HEK293 (cell line): Measurements from ENCODE around the gene CSDE1.

Source experiments
- CTCF ChIA-PET: fragments of 350-600 bp; formaldehyde crosslinking; extraction: SDS; loops from one replicate; lab custom pipeline; 2021; ENCODE audit warnings: antibody characterized with exemption; lab: Yijun Ruan, JAX
- POLR2A ChIA-PET: fragments of 300-600 bp; formaldehyde crosslinking; extraction: SDS; loops from one replicate; lab custom pipeline; 2020; ENCODE audit warnings: antibody characterized with exemption, inconsistent platforms; lab: Yijun Ruan, JAX
- H3K27ac ChIP-seq: fragments of 200-500 bp; sonication (Bioruptor generic); 2 replicates; pipeline ENCODE4 v1.5.1; 2014; ENCODE audit warnings: low read depth, low read length, control low read depth, inconsistent platforms; ENCODE audit errors: extremely low read depth
- H3K36me3 ChIP-seq, 2 experiments: fragments of 200-500 bp in 1 of 2; sonication (Bioruptor generic) in 1 of 2; 1 replicate in 1 of 2; 2 replicates in 1 of 2; pipeline ENCODE4 v1.5.1; 2014 to 2017; ENCODE audit warnings: inconsistent platforms in 2 of 2, low read length in 2 of 2; ENCODE audit not compliant: control insufficient read depth in 2 of 2, insufficient read depth in 1 of 2
- H3K4me1 ChIP-seq: fragments of 200-500 bp; sonication (Bioruptor generic); 2 replicates; pipeline ENCODE4 v1.5.1; 2014; ENCODE audit warnings: mild to moderate bottlenecking, low read length, inconsistent platforms; ENCODE audit not compliant: control insufficient read depth, insufficient read depth
- H3K4me3 ChIP-seq: 2 replicates; pipeline ENCODE4 v1.5.1; 2011; ENCODE audit warnings: low read depth, mild to moderate bottlenecking, control low read depth, low read length, moderate library complexity
- H3K9me3 ChIP-seq: fragments of 200-500 bp; sonication (Bioruptor generic); 2 replicates; pipeline ENCODE4 v1.5.1; 2014; ENCODE audit warnings: low read depth, low read length, inconsistent platforms; ENCODE audit not compliant: control insufficient read depth, insufficient read depth
- EGR2 ChIP-seq: fragments of 450-650 bp; formaldehyde crosslinking; IDR thresholded peaks from 2 replicates; pipeline ENCODE4 v1.5.1; 2016; ENCODE audit warnings: low read depth, missing biosample characterization, missing genetic modification characterization
- GLI2 ChIP-seq: fragments of 450-650 bp; formaldehyde crosslinking; IDR thresholded peaks from 2 replicates; pipeline ENCODE4; 2017; ENCODE audit warnings: missing biosample characterization, missing genetic modification characterization, low read depth, borderline replicate concordance
- SETDB1 ChIP-seq: IDR thresholded peaks from one replicate; pipeline ENCODE4 v1.6.1; 2017; ENCODE audit warnings: mild to moderate bottlenecking, low read length, moderate library complexity, mixed read lengths; ENCODE audit not compliant: insufficient read length
- YY1 ChIP-seq: fragments of 450-650 bp; formaldehyde crosslinking; IDR thresholded peaks from 2 replicates; pipeline ENCODE4 v1.5.1; 2018; ENCODE audit warnings: missing biosample characterization, missing genetic modification characterization
- ZBTB11 ChIP-seq: fragments of 450-650 bp; formaldehyde crosslinking; conservative IDR thresholded peaks from 2 replicates; pipeline ENCODE4 v1.5.1; 2016; ENCODE audit warnings: low read depth, missing biosample characterization, missing genetic modification characterization
- ZNF114 ChIP-seq: fragments of 450-650 bp; formaldehyde crosslinking; IDR thresholded peaks from 2 replicates; pipeline ENCODE4 v1.5.0; 2017; ENCODE audit warnings: missing biosample characterization, missing genetic modification characterization
- ZNF121 ChIP-seq: fragments of 450-650 bp; formaldehyde crosslinking; IDR thresholded peaks from 2 replicates; pipeline ENCODE4 v1.5.1; 2016; ENCODE audit warnings: missing biosample characterization, missing genetic modification characterization
- ZNF133 ChIP-seq: fragments of 450-650 bp; formaldehyde crosslinking; IDR thresholded peaks from 2 replicates; pipeline ENCODE4 v1.5.1; 2016; ENCODE audit warnings: missing biosample characterization, missing genetic modification characterization
- ZNF175 ChIP-seq: fragments of 450-650 bp; formaldehyde crosslinking; IDR thresholded peaks from 2 replicates; pipeline ENCODE4 v1.5.1; 2016; ENCODE audit warnings: missing biosample characterization, missing genetic modification characterization
- ZNF211 ChIP-seq: fragments of 450-650 bp; formaldehyde crosslinking; IDR thresholded peaks from 2 replicates; pipeline ENCODE4 v1.5.1; 2016; ENCODE audit warnings: low read depth, missing biosample characterization, missing genetic modification characterization
- ZNF350 ChIP-seq: fragments of 450-650 bp; formaldehyde crosslinking; IDR thresholded peaks from 2 replicates; pipeline ENCODE4 v1.5.0; 2017; ENCODE audit warnings: missing biosample characterization, mild to moderate bottlenecking, missing genetic modification characterization
- ZNF394 ChIP-seq: fragments of 450-650 bp; formaldehyde crosslinking; IDR thresholded peaks from 2 replicates; pipeline ENCODE4 v1.5.1; 2016; ENCODE audit warnings: missing biosample characterization, missing genetic modification characterization, mild to moderate bottlenecking, moderate library complexity, borderline replicate concordance
- ZNF423 ChIP-seq: fragments of 450-650 bp; formaldehyde crosslinking; IDR thresholded peaks from 2 replicates; pipeline ENCODE4 v1.5.1; 2016; ENCODE audit warnings: missing biosample characterization, missing genetic modification characterization
- ZNF558 ChIP-seq: fragments of 450-650 bp; formaldehyde crosslinking; IDR thresholded peaks from 2 replicates; pipeline ENCODE4 v1.5.1; 2016; ENCODE audit warnings: missing biosample characterization, missing genetic modification characterization
- ZNF571 ChIP-seq: fragments of 450-650 bp; formaldehyde crosslinking; IDR thresholded peaks from 2 replicates; pipeline ENCODE4 v1.5.0; 2017; ENCODE audit warnings: missing biosample characterization, missing genetic modification characterization
- ZNF629 ChIP-seq: fragments of 450-650 bp; formaldehyde crosslinking; IDR thresholded peaks from 2 replicates; pipeline ENCODE4 v1.5.1; 2017; ENCODE audit warnings: missing biosample characterization, missing genetic modification characterization
- ZNF639 ChIP-seq: fragments of 450-650 bp; formaldehyde crosslinking; IDR thresholded peaks from 2 replicates; pipeline ENCODE4 v1.5.1; 2016; ENCODE audit warnings: missing biosample characterization, missing genetic modification characterization
- ZNF677 ChIP-seq: fragments of 450-650 bp; IDR thresholded peaks from 2 replicates; pipeline ENCODE4 v1.5.0; 2018; ENCODE audit warnings: missing biosample characterization, mild to moderate bottlenecking, missing genetic modification characterization, moderate library complexity
- ZNF704 ChIP-seq: fragments of 450-650 bp; formaldehyde crosslinking; IDR thresholded peaks from 2 replicates; pipeline ENCODE4 v1.5.1; 2016; ENCODE audit warnings: missing biosample characterization, missing genetic modification characterization
- ZNF707 ChIP-seq: fragments of 450-650 bp; formaldehyde crosslinking; IDR thresholded peaks from 2 replicates; pipeline ENCODE4 v1.5.1; 2016; ENCODE audit warnings: missing biosample characterization, missing genetic modification characterization
- ZNF777 ChIP-seq: fragments of 450-650 bp; formaldehyde crosslinking; IDR thresholded peaks from 2 replicates; pipeline ENCODE4 v1.5.1; 2017; ENCODE audit warnings: missing biosample characterization, missing genetic modification characterization, borderline replicate concordance
- ZNF792 ChIP-seq: fragments of 450-650 bp; formaldehyde crosslinking; IDR thresholded peaks from 2 replicates; pipeline ENCODE4 v1.5.1; 2016; ENCODE audit warnings: missing biosample characterization, missing genetic modification characterization

CSDE1 gene

GRCh38 chr1:114703242-114703641 is 54.5 kb downstream of the CSDE1 start (continued):
- TF ChIP-seq YY1, result no peak
- TF ChIP-seq ZNF423 (tag by site-specific recombination), result no peak
- TF ChIP-seq ZNF792 (tag by site-specific recombination), result no peak
- no peak for TF ChIP-seq ZNF350 (tag by site-specific recombination)

GRCh38 chr1:114702737-114703136 is 55.0 kb downstream of the CSDE1 start:
- TF ChIP-seq ZNF629 (tag by site-specific recombination), result no peak
- TF ChIP-seq ZNF114, result no peak
- TF ChIP-seq ZNF133, result peak; percentile 58; the same call in 1 of the 2 replicates
- ChIA-PET POLR2A (interaction anchor here (1.0 to 1.8 kb wide), 2 partner anchors 11 to 13 kb away, joined by 3 to 4 read pairs; no protein-coding TSS in a partner anchor), CTCF (no interaction called here)
- Histone ChIP-seq H3K36me3 (peaks cover 9 to 30% of the 10 kb centered on the region in 2 experiments), H3K4me3 (no peak overlapping the region), H3K9me3 (no peaks in the 10 kb centered on the region), H3K27ac (no peak overlapping the region), H3K4me1 (no peaks in the 10 kb centered on the region)

- Histone ChIP-seq H3K27ac (no peak overlapping the region), H3K4me3 (no peak overlapping the region), H3K36me3 (peaks cover 4 to 22% of the 10 kb centered on the region in 2 experiments; a peak in 1 of 3 replicates), H3K9me3 (no peaks in the 10 kb centered on the region)
- CTCF ChIA-PET, result no interaction called here
- TF ChIP-seq EGR2 (no peak), ZNF677 (no peak), ZNF121 (tag by site-specific recombination) (no peak), SETDB1 (no peak), ZNF571 (tag by site-specific recombination) (no peak), ZNF394 (tag by site-specific recombination) (no peak), ZNF558 (tag by site-specific recombination) (no peak)
- TF ChIP-seq, all 188 proteins: peak for 0
- POLR2A ChIA-PET, result interaction anchor here (1.8 kb wide), 1 partner anchor 14 kb away, joined by 4 read pairs; no protein-coding TSS in a partner anchor
- no peaks in the 10 kb centered on the region for H3K4me1 ChIP-seq
These were observed 55.9 kb downstream of the CSDE1 start for GRCh38 chr1:114701931-114702330.

GRCh38 chr1:114700036-114700600 is 57.7 kb downstream of the CSDE1 start:
- ChIA-PET CTCF (interaction anchor here (1.4 kb wide), 1 partner anchor 354 kb away, joined by 5 read pairs; no protein-coding TSS in a partner anchor), POLR2A (interaction anchor here (1.2 kb wide), 1 partner anchor 30 kb away, joined by 3 read pairs; the partner anchor contains the start of gene DENND2C)
- H3K4me1 ChIP-seq, result no peaks in the 10 kb centered on the region
- H3K9me3 ChIP-seq, result no peaks in the 10 kb centered on the region
- H3K36me3 ChIP-seq, result peaks cover 0 to 4% of the 10 kb centered on the region in 2 experiments; a peak in 1 of 3 replicates
- H3K4me3 ChIP-seq, result no peak overlapping the region
- no peak overlapping the region for H3K27ac ChIP-seq
- TF ChIP-seq ZNF175 (tag by site-specific recombination), result no peak
- TF ChIP-seq ZNF707 (tag by site-specific recombination), result no peak
- no peak for TF ChIP-seq ZBTB11 (tag by site-specific recombination)
- no peak for TF ChIP-seq ZNF211 (tag by site-specific recombination)
- TF ChIP-seq ZNF639 (tag by site-specific recombination), result no peak
- no peak for TF ChIP-seq ZNF704 (tag by site-specific recombination)
- TF ChIP-seq ZNF777 (tag by site-specific recombination), result no peak
- TF ChIP-seq GLI2 (tag by site-specific recombination), result no peak
- TF ChIP-seq, all 188 proteins: peak for 0
